ENCODE data around the gene RTF1.
"Not testable (repeated sequence)": the region's sequence is repeated elsewhere in the genome, so short reads cannot be mapped to it uniquely, and the experiment has no call there.

The RTF1 gene

GRCh38 chr15:41416742-41417417 is at the start of gene RTF1:
Gene RTF1, plus strand, starts transcription at chr15:41417095. Its CDS starts 21 bp downstream, at chr15:41417116.
- Mint-ChIP-seq H3K27me3 (no peaks in the 10 kb centered on the region), H3K9me3 (no peaks in the 10 kb centered on the region), H3K4me1 (peaks cover 41% of the 10 kb centered on the region), H3K27ac (peak within 1 kb of the TSS; percentile 95 to 98), H3K4me3 (peak within 1 kb of the TSS; percentile 94 to 98)
- peak; percentile 96 for ATAC-seq
- DNase-seq: peak; percentile 94 to 99

GRCh38 chr15:41367418-41367817 is 49.5 kb upstream of the RTF1 start:
- Mint-ChIP-seq H3K9me3 (no peaks in the 10 kb centered on the region), H3K27me3 (no peaks in the 10 kb centered on the region), H3K4me3 (no peak overlapping the region), H3K4me1 (no peaks in the 10 kb centered on the region), H3K27ac (no peak overlapping the region)
- DNase-seq (no peak), ATAC-seq (no peak)

GRCh38 chr15:41377978-41378377 is 38.9 kb upstream of the RTF1 start:
- ATAC-seq (no peak), DNase-seq (no peak)
- no peak overlapping the region for H3K4me3 Mint-ChIP-seq
- no peaks in the 10 kb centered on the region for H3K9me3 Mint-ChIP-seq
- H3K27me3 Mint-ChIP-seq: no peaks in the 10 kb centered on the region
- no peaks in the 10 kb centered on the region for H3K4me1 Mint-ChIP-seq
- H3K27ac Mint-ChIP-seq: peak overlapping the region in 1 of 2 donors; percentile 27

- not testable (repeated sequence) for H3K9me3 Mint-ChIP-seq, H3K4me1 Mint-ChIP-seq, H3K4me3 Mint-ChIP-seq, H3K27ac Mint-ChIP-seq, H3K27me3 Mint-ChIP-seq, DNase-seq, ATAC-seq
Observed at GRCh38 chr15:41383974-41384749, 32.7 kb upstream of the RTF1 start.

GRCh38 chr15:41387646-41388045 is 29.2 kb upstream of the RTF1 start:
- DNase-seq (no peak), ATAC-seq (no peak)
- no peaks in the 10 kb centered on the region for H3K4me1 Mint-ChIP-seq
- H3K4me3 Mint-ChIP-seq: no peak overlapping the region
- no peak overlapping the region for H3K27ac Mint-ChIP-seq
- H3K27me3 Mint-ChIP-seq: no peaks in the 10 kb centered on the region
- H3K9me3 Mint-ChIP-seq: no peaks in the 10 kb centered on the region

GRCh38 chr15:41392659-41393058 is 24.2 kb upstream of the RTF1 start:
- Mint-ChIP-seq H3K27ac (peak overlapping the region in 1 of 2 donors; percentile 54), H3K4me1 (peaks cover 23% of the 10 kb centered on the region), H3K27me3 (no peaks in the 10 kb centered on the region), H3K9me3 (no peaks in the 10 kb centered on the region), H3K4me3 (no peak overlapping the region)
- DNase-seq (no peak), ATAC-seq (no peak)

- H3K27me3 Mint-ChIP-seq: no peaks in the 10 kb centered on the region
- H3K27ac Mint-ChIP-seq: peak overlapping the region; percentile 0 to 90
- peak overlapping the region in 1 of 2 donors; percentile 25 for H3K4me3 Mint-ChIP-seq
- H3K9me3 Mint-ChIP-seq: no peaks in the 10 kb centered on the region
- DNase-seq: no peak
- peak; percentile 69 for ATAC-seq
- H3K4me1 Mint-ChIP-seq: peaks cover 23% of the 10 kb centered on the region
Observed at GRCh38 chr15:41394924-41395323, 22.0 kb upstream of the RTF1 start.

- Mint-ChIP-seq H3K9me3 (no peaks in the 10 kb centered on the region), H3K4me1 (peaks cover 23% of the 10 kb centered on the region), H3K4me3 (no peak overlapping the region), H3K27ac (no peak overlapping the region), H3K27me3 (no peaks in the 10 kb centered on the region)
- DNase-seq: no peak
- ATAC-seq: no peak
Observed at GRCh38 chr15:41396111-41396510, 20.8 kb upstream of the RTF1 start.

- DNase-seq (no peak), ATAC-seq (no peak)
- H3K4me3 Mint-ChIP-seq: peak overlapping the region; percentile 92 to 96
- peaks cover 21% of the 10 kb centered on the region for H3K4me1 Mint-ChIP-seq
- H3K9me3 Mint-ChIP-seq: no peaks in the 10 kb centered on the region
- no peaks in the 10 kb centered on the region for H3K27me3 Mint-ChIP-seq
- H3K27ac Mint-ChIP-seq: peak overlapping the region; percentile 98
Observed at GRCh38 chr15:41401904-41402267, 15.0 kb upstream of the RTF1 start.

- ATAC-seq (no peak), DNase-seq (no peak)
- Mint-ChIP-seq H3K27ac (no peak overlapping the region), H3K4me1 (peaks cover 21% of the 10 kb centered on the region), H3K27me3 (no peaks in the 10 kb centered on the region), H3K9me3 (no peaks in the 10 kb centered on the region), H3K4me3 (no peak overlapping the region)
Observed at GRCh38 chr15:41407341-41407740, 9.6 kb upstream of the RTF1 start.

- Mint-ChIP-seq H3K9me3 (no peaks in the 10 kb centered on the region), H3K4me3 (no peak overlapping the region), H3K4me1 (peaks cover 15% of the 10 kb centered on the region), H3K27me3 (no peaks in the 10 kb centered on the region), H3K27ac (no peak overlapping the region)
- ATAC-seq (no peak), DNase-seq (no peak)
Observed at GRCh38 chr15:41408234-41408641, 8.7 kb upstream of the RTF1 start.

GRCh38 chr15:41411031-41411430 is 5.9 kb upstream of the RTF1 start:
- DNase-seq: no peak
- no peaks in the 10 kb centered on the region for H3K9me3 Mint-ChIP-seq
- H3K27me3 Mint-ChIP-seq: no peaks in the 10 kb centered on the region
- ATAC-seq: no peak
- H3K4me1 Mint-ChIP-seq: peaks cover 9% of the 10 kb centered on the region
- no peak overlapping the region for H3K27ac Mint-ChIP-seq
- H3K4me3 Mint-ChIP-seq: no peak overlapping the region

GRCh38 chr15:41411441-41411840 is 5.5 kb upstream of the RTF1 start:
- H3K27me3 Mint-ChIP-seq: no peaks in the 10 kb centered on the region
- H3K27ac Mint-ChIP-seq: no peak overlapping the region

GRCh38 chr15:41416128-41416741 is 660 bp upstream of the RTF1 start:
- peaks cover 41% of the 10 kb centered on the region for H3K4me1 Mint-ChIP-seq
- DNase-seq (no peak), ATAC-seq (no peak)
- H3K27me3 Mint-ChIP-seq: no peaks in the 10 kb centered on the region
- H3K9me3 Mint-ChIP-seq: no peaks in the 10 kb centered on the region
- H3K4me3 Mint-ChIP-seq: peak overlapping the region; percentile 94 to 98
- H3K27ac Mint-ChIP-seq: peak overlapping the region; percentile 95 to 98

More at GRCh38 chr15:41411441-41411840, 5.5 kb upstream of the RTF1 start:
- H3K4me1 Mint-ChIP-seq: peaks cover 13% of the 10 kb centered on the region
- H3K9me3 Mint-ChIP-seq: no peaks in the 10 kb centered on the region
- no peak overlapping the region for H3K4me3 Mint-ChIP-seq
- DNase-seq (no peak), ATAC-seq (no peak)

GRCh38 chr15:41417418-41418195 is 712 bp downstream of the RTF1 start:
- H3K4me1 Mint-ChIP-seq: peaks cover 41% of the 10 kb centered on the region
- H3K27ac Mint-ChIP-seq: peak overlapping the region; percentile 94 to 98
- DNase-seq (no peak), ATAC-seq (peak; percentile 61)
- H3K4me3 Mint-ChIP-seq: peak overlapping the region; percentile 94 to 98
- H3K27me3 Mint-ChIP-seq: no peaks in the 10 kb centered on the region
- H3K9me3 Mint-ChIP-seq: no peaks in the 10 kb centered on the region

All from stimulated activated naive CD8-positive, alpha-beta T cell treated with anti-CD3 and anti-CD28 coated beads, Interleukin-15, amount 100 ng/mL, for 72 hours (primary cell).